ENCODE measurements around the gene RASGRP4. TPM values are rescaled to one million over a fixed set of nuclear protein-coding genes. Genes with fewer than 3 reads are reported as not detected.
"Not testable (repeated sequence)": the region's sequence is repeated elsewhere in the genome, so short reads cannot be mapped to it uniquely, and the experiment has no call there.

Gene RASGRP4
- total RNA-seq, 2 donors from 2014 or later, result 0.84 to 0.90 TPM

DNA sequence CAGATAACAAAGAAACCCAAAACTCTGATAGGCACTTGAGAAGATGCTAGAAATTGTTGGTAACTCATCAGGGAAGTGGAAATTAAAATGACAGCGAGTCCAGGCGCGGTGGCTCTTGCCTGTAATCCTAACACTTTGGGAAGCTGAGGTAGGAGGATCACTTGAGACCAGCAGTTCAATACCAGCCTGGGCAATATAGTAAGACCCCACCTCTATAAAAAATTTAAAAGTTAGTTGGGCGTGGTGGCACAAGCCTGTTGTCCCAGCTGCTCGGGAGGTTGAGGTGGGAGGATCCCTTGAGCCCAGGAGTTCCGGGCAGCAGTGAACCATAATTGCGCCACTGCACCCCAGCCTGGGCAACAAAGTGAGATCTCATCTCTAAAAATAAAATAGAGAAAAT, 4.9 kb upstream of the RASGRP4 start:
- TF ChIP-seq, protein P1, sequence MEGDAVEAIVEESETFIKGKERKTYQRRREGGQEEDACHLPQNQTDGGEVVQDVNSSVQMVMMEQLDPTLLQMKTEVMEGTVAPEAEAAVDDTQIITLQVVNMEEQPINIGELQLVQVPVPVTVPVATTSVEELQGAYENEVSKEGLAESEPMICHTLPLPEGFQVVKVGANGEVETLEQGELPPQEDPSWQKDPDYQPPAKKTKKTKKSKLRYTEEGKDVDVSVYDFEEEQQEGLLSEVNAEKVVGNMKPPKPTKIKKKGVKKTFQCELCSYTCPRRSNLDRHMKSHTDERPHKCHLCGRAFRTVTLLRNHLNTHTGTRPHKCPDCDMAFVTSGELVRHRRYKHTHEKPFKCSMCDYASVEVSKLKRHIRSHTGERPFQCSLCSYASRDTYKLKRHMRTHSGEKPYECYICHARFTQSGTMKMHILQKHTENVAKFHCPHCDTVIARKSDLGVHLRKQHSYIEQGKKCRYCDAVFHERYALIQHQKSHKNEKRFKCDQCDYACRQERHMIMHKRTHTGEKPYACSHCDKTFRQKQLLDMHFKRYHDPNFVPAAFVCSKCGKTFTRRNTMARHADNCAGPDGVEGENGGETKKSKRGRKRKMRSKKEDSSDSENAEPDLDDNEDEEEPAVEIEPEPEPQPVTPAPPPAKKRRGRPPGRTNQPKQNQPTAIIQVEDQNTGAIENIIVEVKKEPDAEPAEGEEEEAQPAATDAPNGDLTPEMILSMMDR (IDR thresholded peaks at IDR 0.05), result no peak
- intact Hi-C loops (cut with DNase I), result no loop called here
- Histone ChIP-seq H3K4me3 (no peak overlapping the region), H3K27me3 (no peaks in the 10 kb centered on the region), H3K9ac (ENCODE audit: low read depth in 2 of 2, low read length in 2 of 2) (no peak overlapping the region), H3K4me1 (no peaks in the 10 kb centered on the region), H3K27ac (no peak overlapping the region), H3K36me3 (no peaks in the 10 kb centered on the region), H3K9me3 (no peaks in the 10 kb centered on the region)
- no peak for DNase-seq

DNA sequence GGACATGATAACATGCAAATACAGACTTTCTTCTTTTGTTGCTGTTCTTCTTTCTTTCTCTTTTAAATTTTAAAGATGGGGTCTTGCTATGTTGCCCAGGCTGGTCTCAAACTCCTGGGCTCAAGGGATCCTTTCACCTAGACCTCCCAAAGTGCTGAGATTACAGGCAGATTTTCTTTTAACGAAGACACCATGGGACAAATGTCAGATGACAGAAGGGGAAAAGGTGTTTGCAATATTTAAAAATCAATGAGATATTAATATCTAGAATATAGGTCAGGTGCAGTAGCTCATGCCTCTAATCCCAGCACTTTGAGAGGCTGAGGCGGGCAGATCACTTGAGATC, 3.8 kb upstream of the RASGRP4 start:
- intact Hi-C loops (cut with DNase I), result no loop called here
- Histone ChIP-seq H3K27me3 (no peaks in the 10 kb centered on the region), H3K4me1 (no peaks in the 10 kb centered on the region), H3K9me3 (no peaks in the 10 kb centered on the region), H3K36me3 (no peaks in the 10 kb centered on the region), H3K27ac (no peak overlapping the region), H3K4me3 (no peak overlapping the region), H3K9ac (ENCODE audit: low read depth in 2 of 2, low read length in 2 of 2) (no peak overlapping the region)
- no peak for DNase-seq
- TF ChIP-seq, protein P1 (IDR thresholded peaks at IDR 0.05), result no peak

DNA sequence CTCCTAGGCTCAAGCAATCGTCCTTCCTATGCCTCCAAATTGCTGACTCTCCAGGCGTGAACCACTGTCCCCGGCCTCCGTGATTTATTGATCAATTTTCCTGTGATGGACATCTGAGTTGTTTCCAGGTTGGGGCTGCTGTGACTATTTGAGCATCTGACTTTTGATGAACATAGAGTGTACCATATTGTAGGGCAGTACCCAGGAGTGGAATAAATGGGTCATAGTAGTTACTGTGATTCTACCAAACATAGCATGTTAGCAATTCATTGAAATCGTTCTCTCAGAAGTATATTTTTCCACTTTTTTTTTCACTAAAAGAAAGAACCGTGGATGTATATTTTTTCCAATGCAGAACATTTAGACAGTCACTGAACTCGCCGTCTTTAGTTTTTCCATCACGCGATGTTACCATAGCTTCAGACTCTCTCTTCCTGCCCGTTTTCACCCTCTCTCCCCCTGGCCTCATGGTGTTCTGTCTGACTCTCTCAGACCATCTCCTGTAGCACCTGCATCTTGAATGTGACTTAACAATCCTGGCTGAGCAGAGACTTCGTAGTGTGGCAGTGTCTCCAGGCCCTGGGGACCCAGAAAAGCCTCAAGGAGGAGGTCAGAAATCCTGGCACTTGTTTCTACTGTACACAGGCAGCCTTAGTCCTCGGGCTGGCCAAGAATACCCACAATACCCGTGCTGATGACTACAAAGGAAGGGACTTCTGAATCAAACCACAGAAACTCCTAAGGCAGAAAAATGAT, 3.2 kb upstream of the RASGRP4 start:
- Histone ChIP-seq H3K4me3 (no peak overlapping the region), H3K9me3 (no peaks in the 10 kb centered on the region), H3K27ac (no peak overlapping the region), H3K9ac (ENCODE audit: low read depth in 2 of 2, low read length in 2 of 2) (no peak overlapping the region), H3K4me1 (no peaks in the 10 kb centered on the region), H3K36me3 (no peaks in the 10 kb centered on the region), H3K27me3 (no peaks in the 10 kb centered on the region)
- intact Hi-C loops (cut with DNase I), result no loop called here
- TF ChIP-seq, protein P1 (IDR thresholded peaks at IDR 0.05), result no peak
- no peak for DNase-seq

DNA sequence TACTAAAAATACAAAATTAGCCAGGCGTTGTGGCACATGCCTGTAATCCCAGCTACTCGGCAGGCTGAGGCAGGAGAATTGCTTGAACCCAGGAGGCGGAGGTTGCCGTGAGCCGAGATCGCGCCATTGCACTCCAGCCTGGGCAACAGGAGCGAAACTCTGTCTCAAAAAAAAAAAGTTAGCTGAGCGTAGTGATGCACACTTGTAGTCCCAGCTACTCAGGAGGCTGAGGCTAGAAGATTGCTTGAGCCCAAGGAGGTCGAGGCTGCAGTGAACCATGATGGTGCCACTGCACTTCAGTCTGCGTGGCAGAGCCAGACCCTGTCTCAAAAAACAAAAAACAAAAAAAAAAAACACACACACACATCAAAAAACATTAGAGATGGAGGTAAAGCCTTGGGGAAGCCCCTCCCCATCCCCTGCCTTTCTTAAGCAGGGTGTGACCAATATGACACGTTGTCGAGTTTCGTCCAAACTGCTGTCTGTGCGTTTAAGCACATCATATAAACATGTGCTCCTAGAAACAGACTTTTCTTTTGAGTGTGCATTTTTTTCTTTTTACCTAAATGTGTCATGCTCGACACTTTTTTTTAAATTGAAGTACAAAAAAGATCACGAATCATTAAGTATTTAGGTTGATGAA, 1.1 kb upstream of the RASGRP4 start:
- H3K4me1 ChIP-seq, result not testable (repeated sequence)

DNA sequence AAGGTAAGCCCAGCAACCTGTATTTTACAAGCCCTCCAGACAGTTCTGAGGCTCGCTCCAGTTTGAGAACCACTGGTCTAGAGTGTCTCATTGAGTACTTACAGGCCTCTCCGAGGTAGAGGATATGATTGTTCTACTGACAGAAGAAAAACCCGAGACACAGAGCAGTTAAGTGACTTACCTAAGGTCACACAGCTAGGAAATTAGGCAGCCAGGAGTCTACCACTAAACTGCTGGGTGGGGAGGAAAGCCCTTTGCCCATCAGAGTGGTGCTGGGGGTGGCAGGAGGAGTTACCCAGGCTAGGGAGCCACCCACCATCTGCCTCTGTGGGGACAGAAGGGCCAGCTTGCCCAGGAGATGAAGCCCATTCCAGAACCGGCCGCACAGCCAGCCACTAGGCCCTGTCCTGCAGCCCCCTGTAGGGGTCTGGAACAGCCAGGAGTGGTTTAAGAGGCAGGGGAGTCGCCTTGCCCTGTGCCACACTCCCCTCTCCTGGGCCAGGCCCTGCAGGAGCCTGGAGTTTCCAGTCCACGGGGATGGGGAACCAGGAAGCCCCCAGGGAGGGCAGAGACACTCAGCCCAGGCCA, 703 bp downstream of the RASGRP4 start:
- H3K36me3 ChIP-seq, result no peaks in the 10 kb centered on the region
- H3K4me3 ChIP-seq, result peak overlapping the region; percentile 5
- H3K27me3 ChIP-seq, result no peaks in the 10 kb centered on the region
- DNase-seq, result no peak
- H3K9me3 ChIP-seq, result no peaks in the 10 kb centered on the region
- peak overlapping the region in 1 of 2 donors; percentile 35 for H3K9ac ChIP-seq (ENCODE audit: low read depth in 2 of 2, low read length in 2 of 2)
- no peaks in the 10 kb centered on the region for H3K4me1 ChIP-seq
- TF ChIP-seq, protein P1 (IDR thresholded peaks at IDR 0.05), result no peak
- intact Hi-C loops (cut with DNase I), result no loop called here
- no peak overlapping the region for H3K27ac ChIP-seq

More for the DNA sequence above, 1.1 kb upstream of the RASGRP4 start:
- H3K4me3 ChIP-seq; H3K9ac ChIP-seq (ENCODE audit: low read depth in 2 of 2, low read length in 2 of 2); H3K9me3 ChIP-seq; intact Hi-C loops (cut with DNase I); DNase-seq; H3K27me3 ChIP-seq; H3K27ac ChIP-seq; H3K36me3 ChIP-seq: not testable (repeated sequence)

DNA sequence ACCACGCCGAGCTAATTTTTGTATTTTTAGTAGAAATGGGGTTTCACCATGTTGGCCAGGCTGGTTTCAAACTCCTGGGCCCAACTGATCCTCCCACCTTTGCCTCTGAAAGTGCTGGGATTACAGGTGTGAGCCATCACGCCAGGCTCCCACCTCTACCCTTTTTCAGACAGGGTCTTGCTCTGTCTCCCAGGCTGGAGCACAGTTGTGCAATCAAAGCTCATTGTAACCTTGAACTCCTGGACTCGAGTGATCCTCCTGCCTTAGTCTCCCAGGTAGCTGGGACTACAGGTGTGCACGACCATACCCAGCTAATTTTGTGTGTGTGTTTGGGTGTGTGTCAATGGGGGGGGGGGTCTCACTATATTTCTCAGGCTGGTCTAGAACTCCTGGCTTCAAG, 1.7 kb downstream of the RASGRP4 start:
- Histone ChIP-seq H3K27me3 (no peaks in the 10 kb centered on the region), H3K36me3 (no peaks in the 10 kb centered on the region), H3K4me3 (no peak overlapping the region), H3K9ac (ENCODE audit: low read depth in 2 of 2, low read length in 2 of 2) (no peak overlapping the region), H3K27ac (no peak overlapping the region), H3K4me1 (no peaks in the 10 kb centered on the region), H3K9me3 (no peaks in the 10 kb centered on the region)
- DNase-seq, result no peak
- intact Hi-C loops (cut with DNase I), result no loop called here
- TF ChIP-seq, protein P1 (IDR thresholded peaks at IDR 0.05), result no peak

All from colonic mucosa (tissue), 4 donors.